GM18505 (cell line): ENCODE data around the gene VSX2.

Experiments
- ATAC-seq: cut with Tn5 transposase; IDR thresholded peaks from one replicate; pipeline ENCODE4 v1.9.1; 2021; ENCODE audit not compliant: unreplicated experiment
- POLR2A ChIP-seq: IDR thresholded peaks from 4 replicates; pipeline ENCODE4 v1.6.1; 2011; ENCODE audit warnings: borderline replicate concordance; ENCODE audit not compliant: insufficient read depth, insufficient read length; ENCODE audit errors: extremely low read depth

VSX2 gene

DNA sequence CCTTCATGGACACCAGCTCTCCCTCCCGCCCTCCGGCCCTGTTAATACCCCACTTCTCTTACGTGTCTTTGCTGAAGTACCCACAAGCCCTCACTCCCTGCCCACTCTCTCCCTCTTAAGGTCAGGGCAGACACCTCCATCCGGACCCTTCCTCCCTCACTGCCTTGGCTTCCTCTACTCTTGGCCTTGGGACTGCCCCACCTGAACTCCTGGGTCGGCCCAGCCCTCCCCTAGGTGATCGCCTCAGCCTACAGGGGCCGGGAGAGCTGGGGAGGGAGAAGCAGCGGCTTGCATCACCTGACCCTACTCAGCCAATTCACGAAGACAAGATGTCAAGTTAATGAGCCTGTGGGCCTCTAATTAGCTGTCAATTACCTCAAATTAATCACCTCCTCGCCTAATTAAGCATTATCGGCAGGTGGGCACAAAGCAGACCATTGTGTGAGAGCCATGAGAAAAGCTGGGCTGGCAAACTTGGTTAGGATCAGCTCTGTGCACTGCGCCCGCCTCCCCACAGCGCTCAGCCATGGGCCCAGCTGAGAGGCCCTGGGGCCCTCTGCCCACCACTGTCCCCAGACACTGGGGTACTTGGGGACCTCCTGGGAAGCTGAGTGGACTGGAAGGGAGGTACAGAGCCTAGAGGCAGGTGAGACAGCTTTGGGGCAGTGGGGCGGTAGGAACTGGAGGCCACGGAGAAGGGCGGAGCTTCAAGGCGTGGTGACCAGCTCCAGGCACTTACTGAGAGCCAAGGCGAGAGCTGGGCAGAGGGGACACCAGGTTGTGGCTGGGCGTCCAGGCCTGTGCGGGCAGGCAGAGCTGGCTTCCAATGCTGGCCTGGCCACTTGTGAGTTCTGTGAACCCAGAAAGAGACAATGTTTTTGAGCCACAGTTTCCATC lies 25.1 kb upstream of the VSX2 start:
- ATAC-seq, result no peak

DNA sequence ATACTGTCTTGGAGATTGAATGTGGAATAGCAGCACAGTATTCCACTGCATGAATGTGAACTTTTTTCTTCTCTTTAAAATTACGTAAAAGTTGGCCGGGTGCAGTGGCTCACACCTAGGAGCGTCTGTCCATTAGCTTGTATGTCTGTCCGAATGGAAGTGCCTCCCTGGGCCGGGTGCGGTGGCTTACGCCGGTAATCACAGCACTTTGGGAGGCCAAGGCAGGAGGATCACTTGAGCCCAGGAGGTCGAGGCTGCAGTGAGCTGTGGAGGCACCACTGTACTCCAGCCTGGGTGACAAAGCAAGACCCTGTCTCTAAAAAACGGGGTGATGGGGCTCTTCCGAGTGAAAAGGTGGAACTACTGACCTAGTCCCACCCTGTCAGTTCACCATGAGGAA lies 22.6 kb upstream of the VSX2 start:
- no peak for ATAC-seq
- TF ChIP-seq POLR2A, result no peak

More for the DNA sequence above, 25.1 kb upstream of the VSX2 start:
- no peak for TF ChIP-seq POLR2A

DNA sequence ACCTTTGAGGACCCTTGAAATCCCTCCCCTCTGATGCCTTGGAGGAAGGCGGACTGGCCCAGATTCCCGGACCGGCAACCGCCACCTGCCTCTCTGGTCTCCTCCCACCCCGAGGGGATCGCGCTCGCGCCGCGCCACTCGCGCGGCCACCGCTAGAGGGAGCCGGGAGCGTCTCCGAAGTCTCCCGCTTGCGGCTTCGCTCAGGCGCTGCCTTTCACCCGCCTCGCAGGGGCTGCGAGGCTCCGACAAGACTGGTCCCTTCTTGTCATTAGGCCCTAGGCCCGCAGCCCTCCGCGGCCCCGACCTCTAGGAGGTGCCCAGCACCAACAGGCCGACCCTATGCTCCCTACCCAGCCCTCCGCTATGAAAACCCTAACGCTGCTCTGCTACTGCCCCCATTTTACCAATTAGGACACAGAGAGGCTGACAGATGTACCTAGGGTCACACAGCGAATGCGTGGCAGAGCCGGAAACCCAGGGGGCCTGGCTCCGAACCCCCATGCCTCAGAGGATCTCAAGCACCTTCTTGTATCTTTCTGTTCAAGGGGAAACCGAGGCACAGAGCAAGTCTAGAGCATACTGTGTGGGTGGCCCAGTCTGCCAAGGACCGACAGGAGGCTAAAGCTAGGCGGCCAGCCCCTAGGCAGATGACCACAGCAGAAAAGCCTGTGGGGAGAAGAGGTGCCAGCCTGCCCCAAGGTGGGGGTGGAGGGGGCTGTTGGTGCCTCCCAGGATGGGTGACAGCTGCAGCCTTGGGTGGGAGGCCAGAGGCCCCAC lies 21.4 kb upstream of the VSX2 start:
- no peak for ATAC-seq

DNA sequence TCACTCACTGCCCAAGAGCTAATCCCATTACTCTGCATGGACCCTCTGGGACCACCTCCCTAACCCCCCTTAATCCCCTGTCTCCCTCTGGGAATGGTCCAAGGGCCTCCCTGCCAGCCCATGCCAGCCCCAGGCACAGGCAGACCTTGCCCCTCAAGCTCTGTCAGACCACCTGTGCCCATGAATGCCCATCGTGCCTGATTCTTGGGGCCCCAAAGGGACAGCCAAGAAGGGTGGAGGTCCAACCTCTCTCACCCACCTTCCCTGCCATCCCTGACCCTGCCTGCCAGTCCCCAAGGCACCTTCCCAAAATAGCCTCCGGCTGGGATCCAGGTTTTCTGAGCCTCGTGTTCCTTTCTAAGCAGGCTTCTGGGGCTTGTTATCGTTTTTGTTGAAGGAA lies 20.8 kb upstream of the VSX2 start:
- no peak for ATAC-seq
- TF ChIP-seq POLR2A, result no peak

More for the DNA sequence above, 21.4 kb upstream of the VSX2 start:
- TF ChIP-seq POLR2A, result no peak

DNA sequence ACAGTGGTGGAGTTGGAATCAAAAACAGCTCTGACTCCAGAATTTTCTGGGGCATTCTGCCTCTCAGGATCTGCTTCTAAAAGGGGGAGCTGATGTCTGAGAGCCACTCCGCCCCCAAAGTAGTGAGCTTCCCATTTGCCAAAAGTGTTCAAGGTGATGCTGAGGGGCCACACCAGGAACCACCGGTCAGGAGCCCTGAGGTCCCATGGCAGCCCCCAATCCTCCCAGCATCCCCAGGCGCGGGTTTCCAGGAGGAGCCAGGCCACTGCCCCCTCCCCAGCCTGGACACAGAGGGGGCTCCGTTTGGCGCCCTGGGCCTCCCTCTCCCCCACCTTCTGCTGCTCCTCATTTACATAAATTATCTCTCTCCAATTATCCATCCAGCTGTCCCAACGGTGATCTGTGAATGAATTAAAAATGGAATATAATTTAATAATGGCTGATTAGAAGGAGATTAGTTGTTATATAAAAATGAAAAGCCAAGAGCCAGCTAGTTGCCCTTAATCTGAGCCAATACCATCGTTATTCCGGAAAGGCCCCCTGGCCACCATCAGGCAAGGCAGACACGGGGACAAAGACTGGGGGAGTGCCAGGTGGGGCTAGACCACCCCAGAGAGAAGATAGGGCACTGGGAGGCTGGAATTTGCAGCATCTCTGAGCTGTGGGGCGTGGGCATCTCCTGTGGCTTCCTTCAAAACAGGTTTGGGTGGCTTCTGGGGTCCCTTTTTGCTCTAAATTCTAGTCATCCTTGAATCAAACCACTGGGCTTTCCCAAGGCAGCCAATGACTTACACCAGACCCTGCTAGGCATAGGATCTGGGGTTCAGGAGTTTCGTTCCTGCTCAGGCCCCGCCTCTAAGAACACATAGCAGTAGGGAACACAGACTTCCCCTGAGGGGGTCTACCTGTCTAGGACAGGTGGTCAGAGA lies 19.7 kb upstream of the VSX2 start:
- no peak for ATAC-seq
- no peak for TF ChIP-seq POLR2A

GRCh38 chr14:74220991-74221390 lies 18.3 kb upstream of the VSX2 start:
- no peak for ATAC-seq
- TF ChIP-seq POLR2A, result no peak

- no peak for TF ChIP-seq POLR2A
- ATAC-seq, result no peak
Measured at GRCh38 chr14:74221741-74222140, 17.5 kb upstream of the VSX2 start.

GRCh38 chr14:74223016-74223415 lies 16.2 kb upstream of the VSX2 start:
- no peak for ATAC-seq

GRCh38 chr14:74231784-74232183 lies 7.5 kb upstream of the VSX2 start:
- no peak for TF ChIP-seq POLR2A

More at GRCh38 chr14:74223016-74223415, 16.2 kb upstream of the VSX2 start:
- TF ChIP-seq POLR2A, result no peak

GRCh38 chr14:74235017-74235416 lies 4.2 kb upstream of the VSX2 start:
- ATAC-seq, result no peak
- TF ChIP-seq POLR2A, result no peak

More at GRCh38 chr14:74231784-74232183, 7.5 kb upstream of the VSX2 start:
- no peak for ATAC-seq

- ATAC-seq, result no peak
- TF ChIP-seq POLR2A, result no peak
Measured at GRCh38 chr14:74237441-74237840, 1.8 kb upstream of the VSX2 start.

DNA sequence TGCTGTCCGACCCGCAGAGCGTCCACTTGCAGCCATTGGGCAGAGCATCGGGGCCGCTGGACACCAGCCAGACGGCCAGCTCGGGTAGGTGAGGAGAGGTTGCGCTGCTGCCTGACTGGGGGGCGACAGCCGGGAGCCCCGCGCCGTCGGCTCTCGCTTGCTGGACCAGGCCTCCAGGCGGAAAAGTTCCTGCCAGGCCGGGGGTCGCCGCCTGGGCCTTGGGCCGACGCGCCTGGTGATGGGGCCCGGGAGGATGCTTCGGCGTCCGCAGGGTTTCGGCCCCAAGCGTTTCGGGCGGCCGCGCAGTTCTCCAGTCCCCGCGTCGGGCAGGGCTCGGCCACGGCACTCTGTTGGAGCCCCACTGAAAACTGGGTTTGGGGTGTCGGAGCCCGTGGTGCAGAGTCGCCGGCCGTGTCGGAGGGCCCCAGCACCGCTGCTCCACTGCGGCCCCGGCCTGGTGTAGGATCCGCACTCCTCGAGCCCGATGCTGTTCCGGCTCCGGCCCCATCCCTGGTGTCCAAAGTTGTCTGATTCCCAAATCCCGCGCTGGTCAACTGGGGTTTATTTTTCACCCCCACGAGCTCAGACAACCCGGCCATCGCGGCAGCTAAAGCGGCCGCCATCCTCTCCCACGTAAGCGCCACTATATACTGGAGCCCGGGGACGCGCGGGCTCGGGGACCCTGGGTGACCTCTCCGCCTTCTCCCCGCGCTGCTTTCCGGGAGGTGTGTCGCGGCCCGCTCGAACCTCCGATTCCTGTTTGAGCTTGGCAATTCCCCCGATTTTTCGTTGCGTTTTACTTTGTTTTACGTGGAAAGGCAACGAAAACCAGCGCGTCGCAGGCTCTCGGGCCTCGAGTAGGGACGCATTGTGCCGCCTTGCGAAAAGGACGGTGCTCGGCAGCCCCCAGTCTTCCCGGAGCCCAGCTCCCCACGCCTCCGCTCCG lies 872 bp downstream of the VSX2 start:
- TF ChIP-seq POLR2A, result no peak

More for the DNA sequence above, 872 bp downstream of the VSX2 start:
- no peak for ATAC-seq
